Left ventricle myocardium inferior (tissue), 1 donor: ENCODE data around the gene RPP40. TPM values are rescaled to one million over a fixed set of nuclear protein-coding genes. Genes with fewer than 3 reads are reported as not detected.

Experiments
- DNase-seq: peaks from one replicate; pipeline ENCODE4 v3.0.0-alpha.2; 2020
- H3K27ac ChIP-seq: fragments of 200-600 bp; replicated peaks from 2 replicates; pipeline ENCODE4 v1.8.0; 2021
- H3K27me3 ChIP-seq: fragments of 200-600 bp; 2 replicates; pipeline ENCODE4 v1.8.0; 2021; ENCODE audit warnings: low read depth
- H3K36me3 ChIP-seq: fragments of 200-600 bp; 2 replicates; pipeline ENCODE4 v1.8.0; 2021
- H3K4me1 ChIP-seq: fragments of 200-600 bp; 2 replicates; pipeline ENCODE4 v1.8.0; 2021
- H3K4me3 ChIP-seq: fragments of 200-600 bp; 2 replicates; pipeline ENCODE4 v1.8.0; 2021; ENCODE audit warnings: mild to moderate bottlenecking, moderate library complexity
- H3K9me3 ChIP-seq: fragments of 200-600 bp; replicated peaks from 2 replicates; pipeline ENCODE4 v1.8.0; 2021
- intact Hi-C: fragments of 100-400 bp; cut with micrococcal nuclease; formaldehyde crosslinking; loops from one replicate; pipeline ENCODE4 v1.11.0; 2022
- total RNA-seq: library from RNA; stranded (reverse); fragmentation: NEBNext Ultra II Directional; extraction: Animal tissue kit (Norgen Biotek cat#: 25700); gene quantifications from one replicate; pipeline ENCODE4 v1.2.1, GENCODE V29; 2021
- TF ChIP-seq, protein P1 (sequence below): fragments of 200-600 bp; IDR thresholded peaks from 2 replicates; pipeline ENCODE4 v1.8.0; 2021; ENCODE audit warnings: antibody characterized with exemption, mild to moderate bottlenecking, borderline replicate concordance
- donor health status: DM: no; HTN: yes; CAD: no; lungs with severe emphysema.

Gene RPP40
- total RNA-seq, 1 donor from 2014 or later: 2.7 TPM

DNA sequence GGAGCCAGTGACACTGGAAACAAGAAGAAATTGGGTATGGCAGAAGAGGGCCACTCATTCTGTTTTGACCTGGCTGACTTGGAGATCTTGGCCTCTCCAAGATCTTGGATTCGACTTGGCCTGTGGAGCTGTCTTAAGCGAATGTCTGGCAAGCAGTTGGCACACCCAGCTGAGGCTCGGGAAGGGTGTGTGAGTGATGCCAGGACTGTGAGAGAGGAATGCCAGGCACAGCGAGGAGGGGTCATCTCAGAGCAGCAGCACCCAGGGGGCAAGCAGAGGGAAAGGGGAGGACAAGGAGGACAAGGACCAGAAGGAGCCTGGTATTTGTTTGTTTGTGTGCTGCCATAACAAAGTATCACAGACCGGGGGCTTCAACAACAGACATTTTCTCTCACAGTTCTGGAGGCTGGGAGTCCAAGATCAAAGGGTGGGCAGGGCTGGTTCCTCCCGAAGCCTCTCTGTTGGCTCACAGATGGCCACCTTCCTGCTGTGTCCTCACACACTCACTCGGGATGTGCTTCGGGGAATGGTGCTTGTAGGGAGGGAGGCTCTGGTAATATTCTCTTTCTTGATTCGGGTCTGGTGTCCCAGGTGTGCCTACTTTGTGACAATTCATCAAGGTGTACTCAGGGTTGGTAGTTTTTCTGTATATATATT, 33.0 kb downstream of the RPP40 start:
- DNase-seq: no peak
- no peak overlapping the region for H3K27ac ChIP-seq
- TF ChIP-seq, protein P1, sequence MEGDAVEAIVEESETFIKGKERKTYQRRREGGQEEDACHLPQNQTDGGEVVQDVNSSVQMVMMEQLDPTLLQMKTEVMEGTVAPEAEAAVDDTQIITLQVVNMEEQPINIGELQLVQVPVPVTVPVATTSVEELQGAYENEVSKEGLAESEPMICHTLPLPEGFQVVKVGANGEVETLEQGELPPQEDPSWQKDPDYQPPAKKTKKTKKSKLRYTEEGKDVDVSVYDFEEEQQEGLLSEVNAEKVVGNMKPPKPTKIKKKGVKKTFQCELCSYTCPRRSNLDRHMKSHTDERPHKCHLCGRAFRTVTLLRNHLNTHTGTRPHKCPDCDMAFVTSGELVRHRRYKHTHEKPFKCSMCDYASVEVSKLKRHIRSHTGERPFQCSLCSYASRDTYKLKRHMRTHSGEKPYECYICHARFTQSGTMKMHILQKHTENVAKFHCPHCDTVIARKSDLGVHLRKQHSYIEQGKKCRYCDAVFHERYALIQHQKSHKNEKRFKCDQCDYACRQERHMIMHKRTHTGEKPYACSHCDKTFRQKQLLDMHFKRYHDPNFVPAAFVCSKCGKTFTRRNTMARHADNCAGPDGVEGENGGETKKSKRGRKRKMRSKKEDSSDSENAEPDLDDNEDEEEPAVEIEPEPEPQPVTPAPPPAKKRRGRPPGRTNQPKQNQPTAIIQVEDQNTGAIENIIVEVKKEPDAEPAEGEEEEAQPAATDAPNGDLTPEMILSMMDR: no peak

DNA sequence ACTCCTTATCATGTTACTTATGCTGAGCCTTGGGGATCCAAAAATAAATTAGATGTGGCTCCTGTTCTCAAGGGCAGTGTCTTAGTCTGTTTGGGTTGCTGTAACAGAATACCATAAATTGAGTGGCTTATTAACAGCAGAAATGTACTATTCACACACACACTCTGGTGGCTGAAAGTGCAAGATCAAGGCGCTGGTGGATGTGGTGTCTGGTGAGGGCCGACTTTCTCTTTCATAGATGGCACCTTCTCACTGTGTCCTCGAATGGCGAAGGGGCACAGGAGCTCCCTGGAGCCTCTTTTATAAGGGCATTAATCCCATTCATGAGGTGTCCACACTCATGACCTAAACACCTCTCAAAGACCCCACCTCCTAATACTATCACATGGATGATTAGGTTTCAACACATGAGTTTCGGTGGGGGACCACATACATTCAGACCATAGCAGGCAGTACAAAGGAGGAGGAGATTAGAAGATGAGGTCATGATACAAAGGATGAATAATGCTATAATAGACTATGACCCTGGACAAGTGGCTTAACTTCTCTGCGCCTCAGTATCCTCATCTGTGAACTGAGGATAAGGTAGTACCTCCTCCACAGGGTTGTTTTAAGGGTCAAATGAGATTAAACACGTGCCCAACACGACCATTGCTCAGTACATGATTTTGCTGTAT, 34.1 kb downstream of the RPP40 start:
- TF ChIP-seq, protein P1: no peak
- H3K4me3 ChIP-seq: no peak overlapping the region
- H3K27ac ChIP-seq: no peak overlapping the region
- no peaks in the 10 kb centered on the region for H3K36me3 ChIP-seq
- intact Hi-C loops: no loop called here
- H3K9me3 ChIP-seq: no peaks in the 10 kb centered on the region
- DNase-seq: no peak
- H3K4me1 ChIP-seq: peaks cover 6% of the 10 kb centered on the region
- H3K27me3 ChIP-seq: no peaks in the 10 kb centered on the region

More for the DNA sequence above, 33.0 kb downstream of the RPP40 start:
- H3K4me1 ChIP-seq: peaks cover 6% of the 10 kb centered on the region
- no peak overlapping the region for H3K4me3 ChIP-seq
- intact Hi-C loops: no loop called here
- H3K27me3 ChIP-seq: no peaks in the 10 kb centered on the region
- H3K36me3 ChIP-seq: no peaks in the 10 kb centered on the region
- no peaks in the 10 kb centered on the region for H3K9me3 ChIP-seq

DNA sequence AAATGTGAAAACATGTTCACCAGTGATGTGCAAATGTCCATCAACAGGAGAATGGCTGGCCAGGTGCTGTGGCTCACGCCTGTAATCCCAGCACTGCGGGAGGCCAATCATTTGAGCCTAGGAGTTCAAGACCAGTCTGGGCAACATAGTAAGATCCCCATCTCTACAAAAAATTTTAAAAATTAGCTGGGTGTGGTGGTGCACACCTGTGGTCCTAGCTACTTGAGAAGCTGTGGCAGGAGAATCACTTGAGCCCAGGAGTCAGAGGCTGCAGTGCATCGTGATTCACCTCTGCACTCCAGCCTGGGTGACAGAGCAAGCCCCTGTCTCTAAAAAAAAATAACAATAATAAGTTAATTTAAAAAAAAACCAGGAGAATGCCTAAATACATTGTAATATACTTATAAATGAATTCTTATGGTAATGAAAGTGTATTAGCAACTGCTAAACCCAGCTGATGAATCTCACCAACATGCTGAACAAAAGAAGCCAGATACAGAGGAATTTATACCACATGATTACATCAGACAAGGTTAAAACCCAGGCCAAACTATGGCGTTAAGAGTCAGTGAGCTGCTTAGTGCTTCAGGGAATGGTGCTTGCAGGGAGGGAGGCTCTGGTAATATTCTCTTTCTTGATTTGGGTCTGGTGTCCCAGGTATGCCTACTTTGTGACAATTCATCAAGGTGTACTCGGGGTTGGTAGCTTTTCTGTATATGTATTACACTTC, 36.4 kb downstream of the RPP40 start:
- H3K4me3 ChIP-seq: no peak overlapping the region
- H3K4me1 ChIP-seq: no peaks in the 10 kb centered on the region
- TF ChIP-seq, protein P1: no peak
- no peak overlapping the region for H3K27ac ChIP-seq
- no peak for DNase-seq
- H3K9me3 ChIP-seq: no peaks in the 10 kb centered on the region
- no peaks in the 10 kb centered on the region for H3K27me3 ChIP-seq
- no peaks in the 10 kb centered on the region for H3K36me3 ChIP-seq
- intact Hi-C loops: no loop called here

- TF ChIP-seq, protein P1: no peak
- Histone ChIP-seq H3K27ac (no peak overlapping the region), H3K4me3 (no peak overlapping the region), H3K9me3 (no peaks in the 10 kb centered on the region), H3K4me1 (no peaks in the 10 kb centered on the region), H3K36me3 (no peaks in the 10 kb centered on the region), H3K27me3 (no peaks in the 10 kb centered on the region)
- intact Hi-C loops: no loop called here
- DNase-seq: no peak
Observed at GRCh38 chr6:4965562-4966389, 38.1 kb downstream of the RPP40 start.
